ENCODE measurements around the gene PCGF1. TPM values are rescaled to one million over a fixed set of nuclear protein-coding genes. Genes with fewer than 3 reads are reported as not detected.
A peak's percentile ranks its signal among the peaks of the same experiment; 100 is the strongest.

The PCGF1 gene
- total and polyA plus RNA-seq, 2 of the 13 experiments (the other 11 are each of a cell fraction or from before 2014, with no cell fraction given) = 20.4 to 22.6 TPM

GRCh38 chr2:74481961-74482800 lies 25.3 kb downstream of the PCGF1 start (continued):
- TF ChIP-seq, protein P1, sequence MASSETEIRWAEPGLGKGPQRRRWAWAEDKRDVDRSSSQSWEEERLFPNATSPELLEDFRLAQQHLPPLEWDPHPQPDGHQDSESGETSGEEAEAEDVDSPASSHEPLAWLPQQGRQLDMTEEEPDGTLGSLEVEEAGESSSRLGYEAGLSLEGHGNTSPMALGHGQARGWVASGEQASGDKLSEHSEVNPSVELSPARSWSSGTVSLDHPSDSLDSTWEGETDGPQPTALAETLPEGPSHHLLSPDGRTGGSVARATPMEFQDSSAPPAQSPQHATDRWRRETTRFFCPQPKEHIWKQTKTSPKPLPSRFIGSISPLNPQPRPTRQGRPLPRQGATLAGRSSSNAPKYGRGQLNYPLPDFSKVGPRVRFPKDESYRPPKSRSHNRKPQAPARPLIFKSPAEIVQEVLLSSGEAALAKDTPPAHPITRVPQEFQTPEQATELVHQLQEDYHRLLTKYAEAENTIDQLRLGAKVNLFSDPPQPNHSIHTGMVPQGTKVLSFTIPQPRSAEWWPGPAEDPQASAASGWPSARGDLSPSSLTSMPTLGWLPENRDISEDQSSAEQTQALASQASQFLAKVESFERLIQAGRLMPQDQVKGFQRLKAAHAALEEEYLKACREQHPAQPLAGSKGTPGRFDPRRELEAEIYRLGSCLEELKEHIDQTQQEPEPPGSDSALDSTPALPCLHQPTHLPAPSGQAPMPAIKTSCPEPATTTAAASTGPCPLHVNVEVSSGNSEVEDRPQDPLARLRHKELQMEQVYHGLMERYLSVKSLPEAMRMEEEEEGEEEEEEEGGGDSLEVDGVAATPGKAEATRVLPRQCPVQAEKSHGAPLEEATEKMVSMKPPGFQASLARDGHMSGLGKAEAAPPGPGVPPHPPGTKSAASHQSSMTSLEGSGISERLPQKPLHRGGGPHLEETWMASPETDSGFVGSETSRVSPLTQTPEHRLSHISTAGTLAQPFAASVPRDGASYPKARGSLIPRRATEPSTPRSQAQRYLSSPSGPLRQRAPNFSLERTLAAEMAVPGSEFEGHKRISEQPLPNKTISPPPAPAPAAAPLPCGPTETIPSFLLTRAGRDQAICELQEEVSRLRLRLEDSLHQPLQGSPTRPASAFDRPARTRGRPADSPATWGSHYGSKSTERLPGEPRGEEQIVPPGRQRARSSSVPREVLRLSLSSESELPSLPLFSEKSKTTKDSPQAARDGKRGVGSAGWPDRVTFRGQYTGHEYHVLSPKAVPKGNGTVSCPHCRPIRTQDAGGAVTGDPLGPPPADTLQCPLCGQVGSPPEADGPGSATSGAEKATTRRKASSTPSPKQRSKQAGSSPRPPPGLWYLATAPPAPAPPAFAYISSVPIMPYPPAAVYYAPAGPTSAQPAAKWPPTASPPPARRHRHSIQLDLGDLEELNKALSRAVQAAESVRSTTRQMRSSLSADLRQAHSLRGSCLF (CRISPR knock-in tag; IDR thresholded peaks at IDR 0.05; ENCODE audit: borderline replicate concordance) = 0 out of 2 replicates have a peak, but pooled peaks have one; percentile 5
- 0 out of 2 replicates have a peak, but pooled peaks have one; percentile 26 for TF ChIP-seq CBFB (CRISPR knock-in tag; IDR thresholded peaks at IDR 0.05)
- no peak; the same call in 1 of the 2 replicates for TF ChIP-seq ZNF567 (CRISPR knock-in tag; IDR thresholded peaks at IDR 0.05; ENCODE audit: borderline replicate concordance)
- TF ChIP-seq, protein P2, sequence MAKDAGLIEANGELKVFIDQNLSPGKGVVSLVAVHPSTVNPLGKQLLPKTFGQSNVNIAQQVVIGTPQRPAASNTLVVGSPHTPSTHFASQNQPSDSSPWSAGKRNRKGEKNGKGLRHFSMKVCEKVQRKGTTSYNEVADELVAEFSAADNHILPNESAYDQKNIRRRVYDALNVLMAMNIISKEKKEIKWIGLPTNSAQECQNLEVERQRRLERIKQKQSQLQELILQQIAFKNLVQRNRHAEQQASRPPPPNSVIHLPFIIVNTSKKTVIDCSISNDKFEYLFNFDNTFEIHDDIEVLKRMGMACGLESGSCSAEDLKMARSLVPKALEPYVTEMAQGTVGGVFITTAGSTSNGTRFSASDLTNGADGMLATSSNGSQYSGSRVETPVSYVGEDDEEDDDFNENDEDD (CRISPR knock-in tag; IDR thresholded peaks at IDR 0.05; ENCODE audit: borderline replicate concordance) = peak; percentile 82; the same call in 1 of the 2 replicates
- TF ChIP-seq BRD4 (CRISPR knock-in tag; IDR thresholded peaks at IDR 0.05) = peak; percentile 92
- TF ChIP-seq KDM3A (CRISPR knock-in tag; IDR thresholded peaks at IDR 0.05; ENCODE audit: low read depth) = peak; percentile 3; the same call in 1 of the 2 replicates
- peak; percentile 94 for TF ChIP-seq ZNF274 (CRISPR knock-in tag; IDR thresholded peaks at IDR 0.05)
- peak; percentile 80 for TF ChIP-seq REPIN1 (CRISPR knock-in tag; IDR thresholded peaks at IDR 0.05; ENCODE audit: borderline replicate concordance, low read depth)
- TF ChIP-seq CERS6 (CRISPR knock-in tag; IDR thresholded peaks at IDR 0.05) = peak; percentile 34; the same call in 1 of the 2 replicates
- no peak; the same call in 1 of the 2 replicates for TF ChIP-seq KLF15 (CRISPR knock-in tag; IDR thresholded peaks at IDR 0.05; ENCODE audit: borderline replicate concordance)
- TF ChIP-seq MEF2D (CRISPR knock-in tag; IDR thresholded peaks at IDR 0.05) = peak; percentile 38; the same call in 1 of the 2 replicates
- 0 out of 2 replicates have a peak, but pooled peaks have one; percentile 18 for TF ChIP-seq ZNF34 (CRISPR knock-in tag; IDR thresholded peaks at IDR 0.05; ENCODE audit: borderline replicate concordance)
- TF ChIP-seq ZNF674 (CRISPR knock-in tag; IDR thresholded peaks at IDR 0.05; ENCODE audit: low read depth) = 0 out of 2 replicates have a peak, but pooled peaks have one; percentile 86
- peak; percentile 92; the same call in 1 of the 2 replicates for TF ChIP-seq ZNF232 (CRISPR knock-in tag; IDR thresholded peaks at IDR 0.05; ENCODE audit: borderline replicate concordance)
- TF ChIP-seq ZNF7 (CRISPR knock-in tag; IDR thresholded peaks at IDR 0.05) = 0 out of 2 replicates have a peak, but pooled peaks have one; percentile 16
- TF ChIP-seq ZNF30 (CRISPR knock-in tag; IDR thresholded peaks at IDR 0.05) = peak; percentile 92
- TF ChIP-seq ZNF441 (CRISPR knock-in tag; IDR thresholded peaks at IDR 0.05; ENCODE audit: borderline replicate concordance) = no peak
- TF ChIP-seq, protein P3, sequence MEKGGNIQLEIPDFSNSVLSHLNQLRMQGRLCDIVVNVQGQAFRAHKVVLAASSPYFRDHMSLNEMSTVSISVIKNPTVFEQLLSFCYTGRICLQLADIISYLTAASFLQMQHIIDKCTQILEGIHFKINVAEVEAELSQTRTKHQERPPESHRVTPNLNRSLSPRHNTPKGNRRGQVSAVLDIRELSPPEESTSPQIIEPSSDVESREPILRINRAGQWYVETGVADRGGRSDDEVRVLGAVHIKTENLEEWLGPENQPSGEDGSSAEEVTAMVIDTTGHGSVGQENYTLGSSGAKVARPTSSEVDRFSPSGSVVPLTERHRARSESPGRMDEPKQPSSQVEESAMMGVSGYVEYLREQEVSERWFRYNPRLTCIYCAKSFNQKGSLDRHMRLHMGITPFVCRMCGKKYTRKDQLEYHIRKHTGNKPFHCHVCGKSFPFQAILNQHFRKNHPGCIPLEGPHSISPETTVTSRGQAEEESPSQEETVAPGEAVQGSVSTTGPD (CRISPR knock-in tag; IDR thresholded peaks at IDR 0.05) = no peak
- TF ChIP-seq ZNF776 (CRISPR knock-in tag; IDR thresholded peaks at IDR 0.05) = peak; percentile 73; the same call in 1 of the 2 replicates
- TF ChIP-seq ZNF777 (CRISPR knock-in tag; IDR thresholded peaks at IDR 0.05) = peak; percentile 72
